ENCODE measurements around the gene ZNF668.

DNA sequence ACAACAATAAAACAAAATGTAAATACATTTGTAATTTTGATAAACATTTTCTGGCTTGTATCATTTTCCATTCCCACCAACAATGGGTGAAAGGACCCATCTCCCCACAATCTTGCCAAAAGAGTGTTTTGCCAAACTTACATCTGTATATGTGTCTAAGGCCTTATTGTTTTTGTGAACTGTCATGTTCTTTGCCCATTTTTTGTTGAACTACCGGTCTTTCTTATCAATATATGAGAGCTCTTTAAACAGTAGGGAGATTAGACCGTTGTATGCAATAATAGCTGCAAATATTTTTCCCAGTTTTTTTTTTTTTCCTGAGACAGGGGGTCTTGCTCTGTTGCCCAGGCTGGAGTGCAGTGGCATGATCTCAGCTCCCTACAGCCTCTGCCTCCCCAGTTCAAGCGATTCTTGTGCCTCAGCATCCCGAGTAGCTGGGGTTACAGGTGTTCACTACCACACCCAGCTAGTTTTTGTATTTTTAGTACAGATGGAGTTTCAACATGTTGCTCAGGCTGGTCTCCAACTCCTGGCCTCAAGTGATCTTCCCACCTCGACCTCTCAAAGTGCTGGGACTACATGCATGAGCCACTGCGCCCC is 50.3 kb downstream of the ZNF668 start:
- TF ChIP-seq YY1 (IDR thresholded peaks at IDR 0.05; ENCODE audit: insufficient read depth, insufficient read length) (no peak), SUZ12 (IDR thresholded peaks at IDR 0.05; ENCODE audit: extremely low read depth, insufficient read depth, insufficient read length) (no peak)
